Endodermal cell (in vitro differentiated cells): Measurements from ENCODE around the gene FXYD3. TPM values are rescaled to one million over a fixed set of nuclear protein-coding genes. Genes with fewer than 3 reads are reported as not detected.
A peak's percentile ranks its signal among the peaks of the same experiment; 100 is the strongest.

ENCODE experiments used
- DNase-seq: peaks from one replicate; pipeline ENCODE4 v3.0.0-alpha.2; 2017
- H3K27ac ChIP-seq: 2 replicates; pipeline ENCODE4 v1.5.1; 2013; ENCODE audit warnings: mild to moderate bottlenecking, low read depth, low read length, moderate library complexity
- H3K27me3 ChIP-seq: 2 replicates; pipeline ENCODE4 v1.6.1; 2013; ENCODE audit warnings: mild to moderate bottlenecking, low read length, moderate library complexity; ENCODE audit not compliant: insufficient read depth, control insufficient read depth, poor library complexity, severe bottlenecking
- H3K36me3 ChIP-seq: 2 replicates; pipeline ENCODE4 v1.7.0; 2013; ENCODE audit warnings: mild to moderate bottlenecking, low read length, moderate library complexity; ENCODE audit not compliant: control insufficient read depth, insufficient read depth
- H3K4me1 ChIP-seq: one replicate; pipeline ENCODE4 v1.7.0; 2013; ENCODE audit warnings: low read length; ENCODE audit not compliant: control insufficient read depth, insufficient read depth
- H3K4me3 ChIP-seq: 2 replicates; pipeline ENCODE4 v1.5.1; 2013; ENCODE audit warnings: mild to moderate bottlenecking, low read length, moderate library complexity
- H3K9ac ChIP-seq: 2 replicates; pipeline ENCODE4 v1.6.1; 2013; ENCODE audit warnings: mild to moderate bottlenecking, low read length, moderate library complexity; ENCODE audit not compliant: poor library complexity, severe bottlenecking; ENCODE audit errors: extremely low read depth
- H3K9me3 ChIP-seq: 2 replicates; pipeline ENCODE4 v1.6.1; 2013; ENCODE audit warnings: mild to moderate bottlenecking, low read length, moderate library complexity; ENCODE audit not compliant: control insufficient read depth
- H3K27ac Mint-ChIP-seq: 2 replicates; pipeline ENCODE4 v1.8.0; 2020; ENCODE audit warnings: mixed read lengths
- H3K27me3 Mint-ChIP-seq: 2 replicates; pipeline ENCODE4 v1.8.0; 2021; ENCODE audit warnings: mild to moderate bottlenecking, mixed read lengths; ENCODE audit not compliant: insufficient read depth
- H3K36me3 Mint-ChIP-seq: 2 replicates; pipeline ENCODE4 v1.8.0; 2020; ENCODE audit warnings: low read depth, mixed read lengths
- H3K4me1 Mint-ChIP-seq: 2 replicates; pipeline ENCODE4 v1.8.0; 2020; ENCODE audit warnings: mixed read lengths
- H3K4me3 Mint-ChIP-seq: 2 replicates; pipeline ENCODE4 v1.8.0; 2020; ENCODE audit warnings: mild to moderate bottlenecking, moderate library complexity, mixed read lengths
- H3K9me3 Mint-ChIP-seq: 2 replicates; pipeline ENCODE4 v1.8.0; 2020; ENCODE audit warnings: mild to moderate bottlenecking, mixed read lengths
- CTCF ChIP-seq: fragments of 200-600 bp; sonication (generic); conservative IDR thresholded peaks from 2 replicates; pipeline ENCODE4 v1.5.0; 2021; ENCODE audit warnings: antibody characterized with exemption, mild to moderate bottlenecking
- WGBS, 2 experiments: methylation state at CpG; one replicate each; pipeline versions ENCODE4 v1.1.5 to v1.1.7; 2013; ENCODE audit warnings: missing lambda C conversion rate in 2 of 2, mixed read lengths in 1 of 2; ENCODE audit not compliant: insufficient coverage in 1 of 2, insufficient read length in 1 of 2; 5-methylcytosine and 5-hydroxymethylcytosine counted together
- total RNA-seq, 2 donors: library from RNA; stranded (reverse); fragmentation: NEBNext Ultra II Directional in 1 of 2; extraction: Animal tissue kit (Norgen Biotek cat#: 25700) in 1 of 2; gene quantifications; 2 replicates in 1 of 2; 3 replicates in 1 of 2; pipeline ENCODE4 v1.2.1, GENCODE V29; 2021

The FXYD3 gene
- total RNA-seq, 2 donors from 2014 or later: not detected

GRCh38 chr19:35081201-35081600 lies 34.4 kb upstream of the FXYD3 start:
- Mint-ChIP-seq H3K4me1 (no peaks in the 10 kb centered on the region), H3K36me3 (no peaks in the 10 kb centered on the region), H3K9me3 (peaks cover 2% of the 10 kb centered on the region), H3K4me3 (no peak overlapping the region), H3K27me3 (no peaks in the 10 kb centered on the region), H3K27ac (no peak overlapping the region)
- H3K27ac ChIP-seq: no peak overlapping the region
- H3K9me3 ChIP-seq: no peaks in the 10 kb centered on the region
- TF ChIP-seq CTCF: no peak
- H3K27me3 ChIP-seq: no peaks in the 10 kb centered on the region
- H3K4me1 ChIP-seq: no peaks in the 10 kb centered on the region
- no peaks in the 10 kb centered on the region for H3K36me3 ChIP-seq
- H3K4me3 ChIP-seq: no peak overlapping the region
- DNase-seq: no peak
- H3K9ac ChIP-seq: no peak overlapping the region
- WGBS, 2 experiments: 85 to 100% methylated on average over 2 to 6 of the region's 6 CpGs

DNA sequence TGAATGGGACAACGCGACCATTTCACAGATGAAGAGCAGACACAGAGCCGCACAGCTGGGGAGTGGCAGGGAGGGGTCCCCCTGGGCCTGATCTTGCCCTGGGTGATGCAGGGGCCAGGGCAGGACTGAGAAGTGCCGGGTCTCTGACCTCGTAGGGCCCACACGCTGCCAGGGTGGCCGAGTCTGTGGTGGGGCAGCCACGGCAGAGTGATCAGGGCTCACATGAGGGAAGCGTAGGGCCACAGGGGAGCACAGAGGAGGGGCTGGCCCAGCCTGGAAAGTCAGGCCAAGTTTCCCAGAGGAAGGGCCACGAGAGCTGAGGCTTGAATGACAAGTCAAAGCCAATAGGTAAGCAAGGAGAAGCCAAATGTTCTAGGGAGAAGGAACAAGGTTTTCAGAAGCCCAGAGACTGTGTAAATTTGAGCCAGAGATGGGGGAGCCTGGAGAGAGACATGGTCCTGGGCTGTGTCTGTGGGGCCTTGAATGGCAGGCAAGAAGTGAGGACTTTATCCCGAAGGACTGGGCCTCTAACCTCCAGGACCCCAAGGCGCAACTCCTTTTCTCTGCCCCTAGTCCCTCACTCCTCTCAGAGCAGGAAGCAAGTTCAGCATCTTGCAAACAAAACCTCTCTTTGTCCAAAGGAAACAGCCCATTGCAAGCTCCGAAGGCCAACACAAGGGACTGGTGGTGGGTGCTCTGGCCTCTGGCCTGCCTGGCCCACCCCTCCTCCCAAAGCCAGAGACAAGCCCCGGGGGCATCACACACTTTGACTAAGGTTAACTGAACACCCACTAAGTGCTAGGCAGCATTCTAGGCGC lies 31.7 kb upstream of the FXYD3 start:
- H3K4me1 ChIP-seq: no peaks in the 10 kb centered on the region
- no peaks in the 10 kb centered on the region for H3K36me3 ChIP-seq
- no peak overlapping the region for H3K9ac ChIP-seq
- no peaks in the 10 kb centered on the region for H3K9me3 ChIP-seq
- Mint-ChIP-seq H3K36me3 (no peaks in the 10 kb centered on the region), H3K4me1 (peaks cover 1% of the 10 kb centered on the region), H3K27me3 (no peaks in the 10 kb centered on the region), H3K4me3 (no peak overlapping the region), H3K9me3 (peaks cover 2% of the 10 kb centered on the region), H3K27ac (peak overlapping the region; percentile 61)
- 93 to 99% methylated on average over 10 to 15 of the region's 15 CpGs for WGBS, 2 experiments
- no peak for DNase-seq
- no peak overlapping the region for H3K27ac ChIP-seq
- TF ChIP-seq CTCF: no peak
- H3K27me3 ChIP-seq: no peaks in the 10 kb centered on the region
- H3K4me3 ChIP-seq: no peak overlapping the region

DNA sequence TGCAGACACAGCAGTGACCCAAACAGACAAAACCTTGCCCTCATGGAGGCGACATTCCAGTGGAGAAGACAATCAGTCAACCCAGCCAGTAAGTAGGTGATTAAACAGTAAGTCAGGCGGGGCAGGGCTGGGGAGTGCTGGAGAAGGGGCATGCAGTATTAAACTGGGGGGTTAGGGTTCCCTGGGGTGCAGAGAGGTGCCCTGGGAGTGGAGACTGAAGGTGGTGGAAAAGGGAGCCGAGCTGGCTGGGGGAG lies 31.2 kb upstream of the FXYD3 start:
- H3K4me1 Mint-ChIP-seq: peaks cover 1% of the 10 kb centered on the region
- no peaks in the 10 kb centered on the region for H3K27me3 Mint-ChIP-seq
- Histone ChIP-seq H3K27me3 (no peaks in the 10 kb centered on the region), H3K4me1 (no peaks in the 10 kb centered on the region), H3K27ac (no peak overlapping the region), H3K9ac (no peak overlapping the region), H3K4me3 (no peak overlapping the region), H3K9me3 (no peaks in the 10 kb centered on the region), H3K36me3 (no peaks in the 10 kb centered on the region)
- DNase-seq: no peak
- 80 to 81% methylated on average over 2 to 3 of the region's 3 CpGs for WGBS, 2 experiments
- no peak overlapping the region for H3K4me3 Mint-ChIP-seq
- H3K27ac Mint-ChIP-seq: peak overlapping the region; percentile 61
- no peaks in the 10 kb centered on the region for H3K36me3 Mint-ChIP-seq
- peaks cover 2% of the 10 kb centered on the region for H3K9me3 Mint-ChIP-seq
- TF ChIP-seq CTCF: no peak
